NOMO-1 (cell line): ENCODE results near the gene PRDM15.

ENCODE experiments used
- DNase-seq, 2 experiments: peaks; one replicate each; lab custom pipeline; 2025; ENCODE audit not compliant: unreplicated experiment in 2 of 2; lab: John Stamatoyannopoulos, UW

Gene PRDM15

GRCh38 chr21:41888749-41889376 lies 9.7 kb upstream of the PRDM15 start:
- DNase-seq = no peak

GRCh38 chr21:41887667-41888066 lies 8.5 kb upstream of the PRDM15 start:
- DNase-seq = no peak

GRCh38 chr21:41886328-41886727 lies 7.2 kb upstream of the PRDM15 start:
- DNase-seq = no peak

- DNase-seq = no peak
Observed at GRCh38 chr21:41885341-41886024, 6.3 kb upstream of the PRDM15 start.

GRCh38 chr21:41884501-41885030 lies 5.4 kb upstream of the PRDM15 start:
- no peak for DNase-seq

GRCh38 chr21:41883582-41883981 lies 4.4 kb upstream of the PRDM15 start:
- DNase-seq = no peak

- DNase-seq = no peak
Observed at GRCh38 chr21:41881051-41881450, 1.9 kb upstream of the PRDM15 start.

- DNase-seq = no peak
Observed at GRCh38 chr21:41880153-41880552, 1.0 kb upstream of the PRDM15 start.

- DNase-seq = peak; percentile 60 to 70
Observed at GRCh38 chr21:41878831-41879189, 334 bp downstream of the PRDM15 start.

DNA sequence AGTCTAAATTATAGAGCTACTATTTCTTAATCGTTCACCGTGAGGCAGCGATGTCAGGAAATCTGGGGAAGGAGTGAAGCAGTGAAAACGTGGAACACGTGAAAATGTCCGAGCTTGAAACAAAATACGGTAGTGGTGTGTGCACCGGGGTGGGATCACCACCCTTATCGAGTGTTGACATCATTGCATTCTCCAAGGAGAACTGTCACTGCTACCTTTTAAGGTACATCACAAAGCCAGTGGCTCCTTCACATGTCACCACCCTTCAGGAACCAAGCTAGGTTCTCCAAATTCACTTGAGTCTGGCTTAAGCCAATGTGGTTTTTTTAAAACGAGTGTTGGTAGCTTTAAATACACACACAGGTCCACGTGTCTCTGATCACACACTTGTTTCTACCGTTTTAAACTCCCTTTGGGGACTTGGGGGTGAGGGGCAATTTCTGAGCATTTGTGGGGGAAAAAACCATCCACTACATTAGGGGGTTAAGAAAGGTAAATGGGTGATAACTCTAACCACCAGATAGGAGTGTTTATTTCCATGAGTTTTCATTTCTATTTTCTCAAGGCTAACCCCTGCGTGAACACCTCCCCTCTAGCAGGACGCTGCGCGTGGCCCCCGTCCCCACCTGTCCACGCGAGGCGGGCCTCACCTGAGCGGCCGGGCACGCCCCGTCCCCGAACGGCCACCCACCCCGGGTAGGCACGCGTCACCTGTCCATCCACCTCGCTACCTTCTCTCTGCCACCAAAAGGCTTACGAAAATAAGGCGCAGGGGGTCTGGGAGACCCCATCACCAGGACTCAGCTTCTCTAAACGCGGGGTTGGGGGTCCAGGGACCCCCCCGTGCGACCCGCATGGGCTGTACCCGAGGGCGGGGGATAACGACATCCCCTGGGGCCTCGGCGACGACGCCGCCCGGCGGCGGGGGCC lies 978 bp downstream of the PRDM15 start:
- DNase-seq = peak; percentile 40 to 41

DNA sequence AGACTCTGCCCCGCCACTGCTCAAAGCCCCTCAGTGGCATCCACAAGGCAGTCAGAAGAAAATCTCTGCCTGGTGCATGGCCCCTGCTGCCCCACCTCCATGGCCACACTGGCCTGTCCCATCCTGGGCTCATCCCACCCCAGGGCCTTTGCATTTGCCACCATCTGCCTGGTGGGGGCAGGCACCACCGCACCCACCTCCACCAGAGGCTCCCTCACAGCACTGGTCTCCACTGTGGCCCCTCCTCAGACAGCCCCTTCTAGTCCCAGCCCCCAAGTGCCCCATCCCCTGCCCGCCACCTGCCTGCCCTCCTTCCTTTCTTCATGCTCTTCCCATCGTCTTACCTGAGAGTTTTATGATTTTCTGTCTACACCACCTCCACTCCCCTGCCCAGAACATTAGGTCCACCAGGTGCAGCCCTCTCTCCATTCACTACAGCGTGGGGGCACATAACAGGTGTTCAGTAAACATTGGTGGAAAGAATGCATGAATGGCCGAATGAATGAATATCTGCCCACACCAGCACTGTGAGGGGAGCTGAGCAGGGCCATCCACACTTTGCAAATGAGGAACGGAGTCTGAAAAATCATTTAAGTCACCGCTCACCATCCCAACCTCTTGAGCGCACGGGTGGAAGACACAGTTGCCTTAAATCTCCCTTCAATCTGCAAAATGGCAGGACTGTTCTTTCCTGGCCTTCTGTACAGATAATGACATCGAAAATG lies 2.1 kb downstream of the PRDM15 start:
- no peak for DNase-seq

DNA sequence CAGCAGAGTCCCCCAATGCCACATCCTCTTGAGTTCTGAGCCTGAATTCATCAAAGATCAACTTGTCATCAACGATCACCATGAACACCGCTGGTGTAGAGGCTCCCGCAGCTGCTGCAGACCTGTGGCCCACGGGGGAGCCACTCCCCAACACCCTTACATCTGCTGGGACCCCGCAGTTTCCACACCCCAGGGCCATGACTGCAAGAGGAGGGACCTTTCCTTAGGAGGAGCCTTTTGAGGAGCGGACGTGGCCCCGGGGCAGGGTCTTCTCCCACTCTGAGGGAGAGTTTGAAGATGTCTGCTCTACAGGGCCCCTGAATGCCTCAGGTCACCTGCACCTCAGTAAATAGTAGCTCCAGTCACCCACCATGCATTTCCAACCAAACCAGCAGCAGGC lies 2.7 kb downstream of the PRDM15 start:
- no peak for DNase-seq

DNA sequence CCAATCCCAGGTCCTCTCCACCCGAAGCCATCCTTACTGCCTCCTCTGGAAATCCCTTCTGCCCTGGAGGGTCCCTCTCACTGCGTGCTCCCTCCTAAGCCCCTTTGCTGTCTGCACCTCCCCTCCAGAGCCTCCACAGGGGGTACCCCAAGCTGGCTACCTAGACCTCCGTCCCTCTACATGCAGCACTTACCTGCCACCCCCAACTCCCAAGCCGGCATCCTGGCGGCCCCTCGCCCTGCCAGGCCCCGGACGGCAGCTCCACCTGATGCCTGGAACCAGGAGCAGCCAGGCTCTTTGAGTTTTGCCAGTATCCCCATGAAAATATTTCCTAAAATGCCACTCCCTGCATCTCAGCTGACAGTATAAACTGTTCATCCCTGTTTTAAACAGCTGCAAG lies 4.1 kb downstream of the PRDM15 start:
- no peak for DNase-seq

- DNase-seq = no peak
Observed at GRCh38 chr21:41874611-41875010, 4.5 kb downstream of the PRDM15 start.

- DNase-seq = no peak
Observed at GRCh38 chr21:41873426-41873825, 5.7 kb downstream of the PRDM15 start.

DNA sequence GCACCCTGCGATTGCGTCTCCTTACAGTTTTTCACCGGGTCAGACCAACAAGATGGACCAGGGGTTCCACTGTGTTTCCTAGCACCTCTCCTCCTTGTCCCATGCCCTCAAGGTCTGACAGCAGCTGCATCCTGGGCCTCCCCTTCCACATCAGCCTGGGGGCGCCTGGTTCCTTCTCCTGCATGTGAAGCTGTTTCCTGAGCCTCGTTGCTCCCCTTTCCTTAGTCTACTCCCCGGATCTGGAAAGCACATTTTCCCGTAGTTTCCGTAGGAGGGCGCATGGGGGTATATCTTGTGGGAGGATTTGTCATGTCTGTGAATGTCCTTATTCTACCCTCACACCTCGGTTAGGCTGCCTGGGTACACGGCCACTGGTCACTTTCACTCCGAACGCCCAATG lies 6.1 kb downstream of the PRDM15 start:
- DNase-seq = no peak

GRCh38 chr21:41871293-41872030 lies 7.7 kb downstream of the PRDM15 start:
- no peak for DNase-seq

DNA sequence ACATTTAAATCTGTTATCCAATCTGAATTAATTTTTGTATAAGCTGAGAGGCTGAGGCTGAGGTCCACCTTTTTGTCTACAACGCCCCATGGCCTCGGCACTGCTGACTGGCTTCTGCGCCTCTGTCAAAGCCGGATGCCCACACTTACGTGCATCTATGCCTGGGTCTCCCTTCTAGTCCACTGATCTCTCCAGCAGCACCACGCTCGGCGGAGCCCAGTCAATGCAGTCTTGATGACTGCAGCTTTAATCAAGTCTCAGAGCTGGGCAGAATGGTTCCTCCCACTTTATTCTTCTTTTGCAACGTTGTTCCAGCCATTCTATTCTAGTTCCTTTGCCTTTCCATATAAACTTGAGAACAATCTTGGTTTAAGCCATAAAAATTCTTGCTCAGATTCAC lies 9.4 kb downstream of the PRDM15 start:
- no peak for DNase-seq

DNA sequence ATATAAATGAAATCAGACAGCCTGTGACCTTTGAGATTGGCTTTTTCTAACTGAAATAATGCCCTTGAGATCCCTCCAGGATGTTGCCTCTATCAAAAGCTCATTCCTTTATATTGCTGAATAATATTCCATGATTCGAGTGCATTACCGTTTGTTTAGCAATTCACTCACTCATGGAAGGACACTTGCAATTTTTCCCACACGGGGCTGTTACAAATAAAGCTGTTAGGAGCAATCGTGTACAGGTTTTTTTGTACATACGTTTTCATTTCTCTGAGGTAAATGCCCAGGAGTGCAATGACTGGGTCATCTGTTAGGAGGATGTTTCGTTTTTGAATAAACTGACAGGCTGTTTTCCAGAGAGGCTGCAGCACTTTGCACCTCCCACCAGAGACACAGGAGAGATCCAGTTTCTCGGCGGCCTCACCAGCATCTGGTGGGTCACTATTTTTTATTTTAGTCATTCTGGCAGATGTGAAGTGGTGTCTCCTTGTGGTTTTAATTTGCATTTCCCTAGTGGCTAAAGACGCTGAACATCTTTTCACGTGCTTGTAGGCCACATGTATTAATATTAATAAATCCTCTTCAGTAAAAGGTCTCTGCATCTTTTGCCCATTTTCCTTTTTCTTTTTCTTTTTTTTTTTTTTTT lies 11.0 kb downstream of the PRDM15 start:
- DNase-seq = no peak

- DNase-seq = no peak
Observed at GRCh38 chr21:41867313-41867712, 11.8 kb downstream of the PRDM15 start.
